HG03342 (cell line): Measurements from ENCODE around the gene ACTL9.

Experiments
- ATAC-seq: cut with Tn5 transposase; IDR thresholded peaks from one replicate; pipeline ENCODE4 v1.9.1; 2021; ENCODE audit warnings: mild to moderate bottlenecking, moderate library complexity; ENCODE audit not compliant: unreplicated experiment

ACTL9 gene

GRCh38 chr19:8648240-8648639 is 50.4 kb downstream of the ACTL9 start:
- no peak for ATAC-seq
